ENCODE measurements around the gene GPR37.
A peak's percentile ranks its signal among the peaks of the same experiment; 100 is the strongest.

Gene GPR37

GRCh38 chr7:124790645-124791044, 25.1 kb upstream of the GPR37 start:
- TF ChIP-seq, protein P1, sequence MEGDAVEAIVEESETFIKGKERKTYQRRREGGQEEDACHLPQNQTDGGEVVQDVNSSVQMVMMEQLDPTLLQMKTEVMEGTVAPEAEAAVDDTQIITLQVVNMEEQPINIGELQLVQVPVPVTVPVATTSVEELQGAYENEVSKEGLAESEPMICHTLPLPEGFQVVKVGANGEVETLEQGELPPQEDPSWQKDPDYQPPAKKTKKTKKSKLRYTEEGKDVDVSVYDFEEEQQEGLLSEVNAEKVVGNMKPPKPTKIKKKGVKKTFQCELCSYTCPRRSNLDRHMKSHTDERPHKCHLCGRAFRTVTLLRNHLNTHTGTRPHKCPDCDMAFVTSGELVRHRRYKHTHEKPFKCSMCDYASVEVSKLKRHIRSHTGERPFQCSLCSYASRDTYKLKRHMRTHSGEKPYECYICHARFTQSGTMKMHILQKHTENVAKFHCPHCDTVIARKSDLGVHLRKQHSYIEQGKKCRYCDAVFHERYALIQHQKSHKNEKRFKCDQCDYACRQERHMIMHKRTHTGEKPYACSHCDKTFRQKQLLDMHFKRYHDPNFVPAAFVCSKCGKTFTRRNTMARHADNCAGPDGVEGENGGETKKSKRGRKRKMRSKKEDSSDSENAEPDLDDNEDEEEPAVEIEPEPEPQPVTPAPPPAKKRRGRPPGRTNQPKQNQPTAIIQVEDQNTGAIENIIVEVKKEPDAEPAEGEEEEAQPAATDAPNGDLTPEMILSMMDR (IDR thresholded peaks at IDR 0.05; ENCODE audit: low read depth, low read length, missing control alignments), result no peak
- no peak for DNase-seq (ENCODE audit: low read depth)
- H3K4me3 ChIP-seq (ENCODE audit: low read depth, low read length), result no peak overlapping the region

GRCh38 chr7:124785994-124786393, 20.4 kb upstream of the GPR37 start:
- no peak overlapping the region for H3K4me3 ChIP-seq (ENCODE audit: low read depth, low read length)
- TF ChIP-seq, protein P1 (IDR thresholded peaks at IDR 0.05; ENCODE audit: low read depth, low read length, missing control alignments), result no peak
- no peak for DNase-seq (ENCODE audit: low read depth)

- peak; percentile 12 for DNase-seq (ENCODE audit: low read depth)
- TF ChIP-seq, protein P1 (IDR thresholded peaks at IDR 0.05; ENCODE audit: low read depth, low read length, missing control alignments), result peak; percentile 80
- H3K4me3 ChIP-seq (ENCODE audit: low read depth, low read length), result no peak overlapping the region
These were observed 19.6 kb upstream of the GPR37 start for GRCh38 chr7:124784879-124785818.

- H3K4me3 ChIP-seq (ENCODE audit: low read depth, low read length), result no peak overlapping the region
- no peak for DNase-seq (ENCODE audit: low read depth)
- TF ChIP-seq, protein P1 (IDR thresholded peaks at IDR 0.05; ENCODE audit: low read depth, low read length, missing control alignments), result no peak
These were observed 17.7 kb upstream of the GPR37 start for GRCh38 chr7:124783271-124783670.

DNA sequence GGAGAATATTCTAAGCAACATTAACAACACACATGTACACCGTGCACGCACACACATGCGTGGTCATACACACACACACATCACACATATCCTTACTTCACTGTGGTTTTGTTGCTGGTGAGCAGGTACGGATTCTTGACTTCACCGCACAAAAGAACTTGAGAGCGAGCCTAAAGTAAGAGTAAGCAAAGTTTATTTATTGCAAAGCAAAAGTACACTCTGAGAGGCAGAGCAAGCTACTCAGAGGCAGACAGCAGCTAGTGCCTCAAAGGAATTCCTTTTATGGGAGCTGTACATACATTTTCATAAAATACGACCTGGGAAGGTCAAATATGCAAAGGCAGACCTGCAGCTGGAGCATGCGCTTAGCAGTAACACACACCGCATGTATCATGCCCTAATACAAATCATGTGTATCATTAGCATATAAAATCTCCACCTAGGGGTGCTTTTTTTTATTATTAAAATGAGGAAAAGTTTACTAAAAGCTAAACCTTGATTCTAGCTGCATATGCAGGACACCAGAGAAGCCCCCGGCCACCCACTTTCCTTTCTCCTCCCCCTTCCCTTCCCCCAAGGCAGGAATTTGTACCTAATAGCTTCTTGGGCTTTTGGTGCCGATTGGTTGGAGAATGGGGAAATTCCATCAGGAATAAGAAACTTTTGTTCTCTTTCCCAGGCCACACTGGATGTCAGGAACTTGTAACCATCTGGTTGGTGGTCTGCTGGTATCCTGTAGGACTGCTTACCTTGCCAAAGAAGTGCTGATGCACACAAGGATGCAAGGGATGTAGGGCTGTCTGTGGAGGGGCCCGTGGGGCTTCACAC, 16.5 kb upstream of the GPR37 start:
- H3K4me3 ChIP-seq (ENCODE audit: low read depth, low read length), result no peak overlapping the region
- TF ChIP-seq, protein P1 (IDR thresholded peaks at IDR 0.05; ENCODE audit: low read depth, low read length, missing control alignments), result no peak
- DNase-seq (ENCODE audit: low read depth), result no peak

DNA sequence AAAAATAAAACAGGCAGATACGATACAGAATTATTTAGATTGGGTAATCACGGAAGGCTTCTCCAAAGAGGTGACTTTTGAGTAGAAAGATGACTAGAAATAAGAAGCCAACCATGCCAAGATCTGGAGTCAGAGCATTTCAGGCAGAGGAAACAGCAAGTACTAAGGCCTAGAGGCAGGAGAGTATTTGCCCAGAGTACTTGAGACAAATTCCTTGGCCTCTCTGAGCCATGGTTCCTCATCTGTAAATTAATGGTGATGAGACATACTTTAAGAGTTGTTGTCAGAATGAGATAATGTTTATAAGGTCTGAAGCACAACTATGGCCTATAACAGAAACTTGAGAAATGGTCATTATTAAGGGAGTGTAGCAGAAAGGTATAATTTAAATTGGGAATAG, 15.8 kb upstream of the GPR37 start:
- TF ChIP-seq, protein P1 (IDR thresholded peaks at IDR 0.05; ENCODE audit: low read depth, low read length, missing control alignments), result no peak
- DNase-seq (ENCODE audit: low read depth), result no peak
- no peak overlapping the region for H3K4me3 ChIP-seq (ENCODE audit: low read depth, low read length)

Data from GM12864 (cell line).